ENCODE results near the gene POC1A. TPM values are rescaled to one million over a fixed set of nuclear protein-coding genes. Genes with fewer than 3 reads are reported as not detected.

The POC1A gene
- total and polyA plus RNA-seq, 9 of the 15 experiments (the other 6 are each of a cell fraction or from before 2014, with no cell fraction given) = 7.2 to 17.5 (median 12.1) TPM

DNA sequence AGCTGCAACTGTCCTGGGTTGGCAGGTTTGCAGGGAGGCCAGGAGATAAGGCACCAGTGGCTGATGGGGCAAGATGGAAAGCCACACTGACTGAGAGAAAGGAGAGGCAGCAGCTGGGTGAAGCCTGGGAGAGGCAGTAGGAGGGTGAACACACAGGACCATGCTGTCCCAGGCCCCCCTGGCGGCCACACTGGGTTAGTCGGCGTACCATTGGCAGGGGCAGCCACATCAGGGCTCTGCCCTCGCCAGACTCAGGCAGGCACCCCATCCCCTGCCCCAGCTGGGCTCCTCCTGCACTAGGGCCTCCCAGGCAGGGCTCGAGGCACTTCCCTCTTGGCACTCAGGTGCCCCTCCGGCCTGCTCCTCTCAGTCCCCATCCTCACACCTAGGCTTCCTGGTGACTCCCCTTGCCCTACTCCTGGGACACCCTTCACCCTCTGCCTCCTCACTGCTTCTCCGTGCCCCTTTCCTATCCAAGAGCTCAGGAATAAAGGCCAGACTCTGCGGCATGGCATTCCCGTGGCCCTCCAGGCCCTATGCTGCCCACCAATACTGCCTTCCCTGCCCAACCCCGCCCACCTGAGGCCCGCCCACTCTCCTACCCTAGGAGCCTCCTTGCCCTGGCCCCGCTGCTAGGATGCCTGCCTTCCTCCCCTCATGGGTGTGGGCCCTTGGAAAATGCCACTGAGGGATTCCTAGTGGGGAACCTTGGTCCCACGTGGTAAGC lies 69.1 kb downstream of the POC1A start (continued):
- TF ChIP-seq, protein P1, sequence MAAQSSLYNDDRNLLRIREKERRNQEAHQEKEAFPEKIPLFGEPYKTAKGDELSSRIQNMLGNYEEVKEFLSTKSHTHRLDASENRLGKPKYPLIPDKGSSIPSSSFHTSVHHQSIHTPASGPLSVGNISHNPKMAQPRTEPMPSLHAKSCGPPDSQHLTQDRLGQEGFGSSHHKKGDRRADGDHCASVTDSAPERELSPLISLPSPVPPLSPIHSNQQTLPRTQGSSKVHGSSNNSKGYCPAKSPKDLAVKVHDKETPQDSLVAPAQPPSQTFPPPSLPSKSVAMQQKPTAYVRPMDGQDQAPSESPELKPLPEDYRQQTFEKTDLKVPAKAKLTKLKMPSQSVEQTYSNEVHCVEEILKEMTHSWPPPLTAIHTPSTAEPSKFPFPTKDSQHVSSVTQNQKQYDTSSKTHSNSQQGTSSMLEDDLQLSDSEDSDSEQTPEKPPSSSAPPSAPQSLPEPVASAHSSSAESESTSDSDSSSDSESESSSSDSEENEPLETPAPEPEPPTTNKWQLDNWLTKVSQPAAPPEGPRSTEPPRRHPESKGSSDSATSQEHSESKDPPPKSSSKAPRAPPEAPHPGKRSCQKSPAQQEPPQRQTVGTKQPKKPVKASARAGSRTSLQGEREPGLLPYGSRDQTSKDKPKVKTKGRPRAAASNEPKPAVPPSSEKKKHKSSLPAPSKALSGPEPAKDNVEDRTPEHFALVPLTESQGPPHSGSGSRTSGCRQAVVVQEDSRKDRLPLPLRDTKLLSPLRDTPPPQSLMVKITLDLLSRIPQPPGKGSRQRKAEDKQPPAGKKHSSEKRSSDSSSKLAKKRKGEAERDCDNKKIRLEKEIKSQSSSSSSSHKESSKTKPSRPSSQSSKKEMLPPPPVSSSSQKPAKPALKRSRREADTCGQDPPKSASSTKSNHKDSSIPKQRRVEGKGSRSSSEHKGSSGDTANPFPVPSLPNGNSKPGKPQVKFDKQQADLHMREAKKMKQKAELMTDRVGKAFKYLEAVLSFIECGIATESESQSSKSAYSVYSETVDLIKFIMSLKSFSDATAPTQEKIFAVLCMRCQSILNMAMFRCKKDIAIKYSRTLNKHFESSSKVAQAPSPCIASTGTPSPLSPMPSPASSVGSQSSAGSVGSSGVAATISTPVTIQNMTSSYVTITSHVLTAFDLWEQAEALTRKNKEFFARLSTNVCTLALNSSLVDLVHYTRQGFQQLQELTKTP (IDR thresholded peaks at IDR 0.05; ENCODE audit: low read depth in 1 of 2, partially characterized antibody in 2 of 2) = no peak
- TF ChIP-seq, protein P2, sequence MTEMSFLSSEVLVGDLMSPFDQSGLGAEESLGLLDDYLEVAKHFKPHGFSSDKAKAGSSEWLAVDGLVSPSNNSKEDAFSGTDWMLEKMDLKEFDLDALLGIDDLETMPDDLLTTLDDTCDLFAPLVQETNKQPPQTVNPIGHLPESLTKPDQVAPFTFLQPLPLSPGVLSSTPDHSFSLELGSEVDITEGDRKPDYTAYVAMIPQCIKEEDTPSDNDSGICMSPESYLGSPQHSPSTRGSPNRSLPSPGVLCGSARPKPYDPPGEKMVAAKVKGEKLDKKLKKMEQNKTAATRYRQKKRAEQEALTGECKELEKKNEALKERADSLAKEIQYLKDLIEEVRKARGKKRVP (CRISPR knock-in tag; IDR thresholded peaks at IDR 0.05) = no peak

Data from K562 (cell line).